Uterus (tissue), 4 donors: ENCODE data around the gene SEC24D. TPM values are rescaled to one million over a fixed set of nuclear protein-coding genes. Genes with fewer than 3 reads are reported as not detected.

Experiments
- DNase-seq, 2 donors: peaks; one replicate each; pipeline ENCODE4 v3.0.0-alpha.2; 2019 to 2020
- H3K27ac ChIP-seq, 2 donors: fragments of 200-600 bp; sonication (generic); 1 replicate in 1 of 2; 2 replicates in 1 of 2; pipeline ENCODE4 v1.5.1; 2016 to 2018
- H3K27me3 ChIP-seq, 2 donors: fragments of 200-600 bp; sonication (generic); one replicate each; pipeline ENCODE4 v1.5.1; 2018 to 2019; ENCODE audit warnings: control low read depth in 1 of 2
- H3K36me3 ChIP-seq, 2 donors: fragments of 200-600 bp; sonication (generic); one replicate each; pipeline ENCODE4 v1.5.1; 2019; ENCODE audit warnings: control low read depth in 1 of 2
- H3K4me1 ChIP-seq, 2 donors: fragments of 200-600 bp; sonication (generic); one replicate each; pipeline ENCODE4 v1.5.1; 2018 to 2019; ENCODE audit warnings: control low read depth in 1 of 2
- H3K4me3 ChIP-seq, 2 donors: fragments of 200-600 bp; sonication (generic); 1 replicate in 1 of 2; 2 replicates in 1 of 2; pipeline ENCODE4 v1.5.1; 2018 to 2019; ENCODE audit warnings: mild to moderate bottlenecking in 1 of 2
- H3K9me3 ChIP-seq, 2 donors: fragments of 200-600 bp; sonication (generic); one replicate each; pipeline ENCODE4 v1.5.1; 2019; ENCODE audit warnings: control low read depth in 1 of 2
- POLR2A ChIP-seq, 2 donors: fragments of 450-650 bp; IDR thresholded peaks; one replicate each; pipeline ENCODE4 v1.6.1; 2016; ENCODE audit warnings: antibody characterized with exemption in 2 of 2, mild to moderate bottlenecking in 1 of 2, moderate library complexity in 1 of 2
- intact Hi-C: fragments of 100-400 bp; cut with DNase I; formaldehyde crosslinking; loops from one replicate; pipeline ENCODE4 v1.15.1; 2023; ENCODE audit warnings: low total_unique reads
- total RNA-seq, 4 donors: library from RNA; depleted of rRNA in 3 of 4; stranded (reverse); fragments of >200 nt in 3 of 4; gene quantifications; one replicate each; pipeline versions ENCODE4 v1.1.0 to v1.2.4, GENCODE V29; 2014 to 2023
- TF ChIP-seq, protein P1 (sequence below), 4 experiments: fragments of 200-600 bp in 2 of 4; fragments of 450-650 bp in 2 of 4; sonication (generic) in 2 of 4; IDR thresholded peaks; one replicate each; pipeline ENCODE4 v1.5.1; 2016 to 2019; ENCODE audit warnings: antibody characterized with exemption in 4 of 4, mild to moderate bottlenecking in 2 of 4, moderate library complexity in 1 of 4
- donor health status: DM: yes; HTN: yes; CAD: no.

The SEC24D gene
- total RNA-seq, 4 donors from 2014 or later = 26.1 to 107 (median 61.0) TPM

GRCh38 chr4:118811832-118812231, 24.1 kb downstream of the SEC24D start:
- no peak for DNase-seq
- H3K27me3 ChIP-seq = no peaks in the 10 kb centered on the region
- TF ChIP-seq, protein P1, sequence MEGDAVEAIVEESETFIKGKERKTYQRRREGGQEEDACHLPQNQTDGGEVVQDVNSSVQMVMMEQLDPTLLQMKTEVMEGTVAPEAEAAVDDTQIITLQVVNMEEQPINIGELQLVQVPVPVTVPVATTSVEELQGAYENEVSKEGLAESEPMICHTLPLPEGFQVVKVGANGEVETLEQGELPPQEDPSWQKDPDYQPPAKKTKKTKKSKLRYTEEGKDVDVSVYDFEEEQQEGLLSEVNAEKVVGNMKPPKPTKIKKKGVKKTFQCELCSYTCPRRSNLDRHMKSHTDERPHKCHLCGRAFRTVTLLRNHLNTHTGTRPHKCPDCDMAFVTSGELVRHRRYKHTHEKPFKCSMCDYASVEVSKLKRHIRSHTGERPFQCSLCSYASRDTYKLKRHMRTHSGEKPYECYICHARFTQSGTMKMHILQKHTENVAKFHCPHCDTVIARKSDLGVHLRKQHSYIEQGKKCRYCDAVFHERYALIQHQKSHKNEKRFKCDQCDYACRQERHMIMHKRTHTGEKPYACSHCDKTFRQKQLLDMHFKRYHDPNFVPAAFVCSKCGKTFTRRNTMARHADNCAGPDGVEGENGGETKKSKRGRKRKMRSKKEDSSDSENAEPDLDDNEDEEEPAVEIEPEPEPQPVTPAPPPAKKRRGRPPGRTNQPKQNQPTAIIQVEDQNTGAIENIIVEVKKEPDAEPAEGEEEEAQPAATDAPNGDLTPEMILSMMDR (IDR thresholded peaks at IDR 0.05) = no peak
- TF ChIP-seq POLR2A (IDR thresholded peaks at IDR 0.05) = no peak
- H3K36me3 ChIP-seq = no peaks in the 10 kb centered on the region
- no peaks in the 10 kb centered on the region for H3K9me3 ChIP-seq
- no peaks in the 10 kb centered on the region for H3K4me1 ChIP-seq
- no peak overlapping the region for H3K4me3 ChIP-seq
- intact Hi-C loops = no loop called here
- H3K27ac ChIP-seq = peak overlapping the region; percentile 76 to 81

DNA sequence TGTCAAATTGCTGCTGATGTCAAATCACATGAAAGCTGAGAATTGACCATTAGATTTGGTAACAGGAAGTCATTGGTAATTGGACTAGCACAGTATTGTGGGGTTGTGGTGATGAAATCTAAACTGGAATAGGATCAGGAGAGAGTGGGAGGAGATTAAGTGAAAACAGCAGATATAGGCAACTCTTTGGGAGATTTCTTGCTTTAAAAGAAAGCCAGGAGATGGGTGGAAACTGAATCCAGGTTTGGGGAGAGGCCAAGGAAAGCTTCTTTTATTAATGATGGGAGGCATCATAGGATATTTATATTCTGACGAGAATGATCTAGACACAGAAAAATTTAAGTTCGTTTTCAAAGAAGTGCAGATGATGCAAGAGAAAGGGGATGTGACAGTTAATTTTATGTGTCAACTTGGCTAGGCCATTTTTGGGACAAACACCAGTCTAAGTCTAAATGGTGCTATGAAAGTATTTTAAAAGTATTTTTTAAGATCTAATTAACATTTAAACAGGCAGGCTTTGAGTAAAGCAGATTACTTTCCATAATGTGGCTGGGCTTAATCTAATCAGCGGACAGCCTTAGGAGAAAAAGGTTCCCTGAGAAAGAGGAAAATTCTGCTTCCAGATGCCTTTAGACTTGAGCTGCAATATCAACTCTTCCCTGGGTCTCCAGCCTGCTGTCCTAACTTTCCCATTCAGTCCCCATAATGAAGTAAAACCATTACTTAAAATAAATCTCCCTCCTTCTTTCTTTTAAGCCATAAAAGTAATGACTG, 24.7 kb downstream of the SEC24D start:
- Histone ChIP-seq H3K27me3 (no peaks in the 10 kb centered on the region), H3K36me3 (no peaks in the 10 kb centered on the region), H3K4me3 (no peak overlapping the region), H3K4me1 (no peaks in the 10 kb centered on the region), H3K9me3 (no peaks in the 10 kb centered on the region), H3K27ac (peak overlapping the region; percentile 76 to 81)
- DNase-seq = peak; percentile 26 to 64
- TF ChIP-seq, protein P1 (IDR thresholded peaks at IDR 0.05) = no peak
- no peak for TF ChIP-seq POLR2A (IDR thresholded peaks at IDR 0.05)
- intact Hi-C loops = no loop called here

DNA sequence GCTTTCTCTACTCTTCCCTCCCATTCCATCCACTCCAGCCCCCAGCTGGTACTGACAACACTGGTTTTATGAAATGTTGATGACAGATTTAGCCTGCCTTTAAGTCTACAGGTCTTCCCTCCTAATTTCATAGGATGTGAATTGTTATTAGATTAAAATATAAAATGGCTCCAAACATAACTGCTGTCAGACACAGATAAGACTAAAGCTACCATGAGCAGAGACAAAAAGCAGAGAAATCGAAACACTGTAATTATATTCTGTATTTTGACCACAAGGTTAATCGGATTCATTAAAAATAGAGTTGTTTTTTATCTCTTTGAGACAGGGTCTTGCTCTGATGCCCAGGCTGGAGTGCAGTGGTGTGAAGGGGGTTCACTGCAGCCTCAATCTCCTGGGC, 28.3 kb downstream of the SEC24D start:
- Histone ChIP-seq H3K36me3 (no peaks in the 10 kb centered on the region), H3K4me3 (no peak overlapping the region), H3K9me3 (no peaks in the 10 kb centered on the region), H3K4me1 (no peaks in the 10 kb centered on the region), H3K27me3 (no peaks in the 10 kb centered on the region), H3K27ac (no peak overlapping the region)
- no peak for DNase-seq
- TF ChIP-seq, protein P1 (IDR thresholded peaks at IDR 0.05) = no peak
- TF ChIP-seq POLR2A (IDR thresholded peaks at IDR 0.05) = no peak
- intact Hi-C loops = no loop called here

DNA sequence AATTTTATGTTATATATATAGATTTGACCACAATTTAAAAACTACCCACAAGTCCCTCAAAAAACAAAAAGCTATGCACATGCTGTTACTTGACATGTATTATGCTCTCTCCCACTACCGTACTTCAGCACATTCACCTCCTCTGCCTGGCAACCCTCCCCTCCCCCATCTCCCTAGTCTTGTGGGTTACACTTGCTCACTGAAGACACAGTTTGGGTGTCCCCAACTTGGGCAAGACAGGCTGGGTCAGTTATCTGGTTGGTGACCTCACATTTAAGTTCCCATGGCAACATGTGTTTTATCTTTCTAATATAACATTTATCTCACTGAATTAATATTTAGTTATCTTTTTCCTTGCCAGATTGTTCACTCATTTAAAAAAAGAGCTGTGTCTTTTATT, 32.7 kb downstream of the SEC24D start:
- TF ChIP-seq POLR2A (IDR thresholded peaks at IDR 0.05) = no peak
- TF ChIP-seq, protein P1 (IDR thresholded peaks at IDR 0.05) = no peak
- no peak overlapping the region for H3K4me3 ChIP-seq
- intact Hi-C loops = no loop called here
- no peaks in the 10 kb centered on the region for H3K4me1 ChIP-seq
- no peaks in the 10 kb centered on the region for H3K9me3 ChIP-seq
- no peaks in the 10 kb centered on the region for H3K36me3 ChIP-seq
- no peak overlapping the region for H3K27ac ChIP-seq
- DNase-seq = no peak
- H3K27me3 ChIP-seq = no peaks in the 10 kb centered on the region

- H3K36me3 ChIP-seq = no peaks in the 10 kb centered on the region
- H3K4me1 ChIP-seq = no peaks in the 10 kb centered on the region
- TF ChIP-seq, protein P1 (IDR thresholded peaks at IDR 0.05) = no peak
- TF ChIP-seq POLR2A (IDR thresholded peaks at IDR 0.05) = no peak
- no peaks in the 10 kb centered on the region for H3K27me3 ChIP-seq
- H3K4me3 ChIP-seq = no peak overlapping the region
- DNase-seq = no peak
- H3K9me3 ChIP-seq = no peaks in the 10 kb centered on the region
- intact Hi-C loops = no loop called here
- no peak overlapping the region for H3K27ac ChIP-seq
These were observed 33.9 kb downstream of the SEC24D start for GRCh38 chr4:118801895-118802575.
